Keratinocyte (primary cell): ENCODE results near the gene PDE8A. TPM values are rescaled to one million over a fixed set of nuclear protein-coding genes. Genes with fewer than 3 reads are reported as not detected.

Experiments
- DNase-seq: peaks from one replicate; pipeline ENCODE4 v3.0.0-alpha.2; 2011; ENCODE audit warnings: low read depth, missing footprints, low spot score
- FAIRE-seq: peaks from 2 replicates; lab custom pipeline; 2011; peaks lifted over from hg19 to GRCh38; lab: Jason Lieb, UNC
- H2AFZ ChIP-seq: 2 replicates; pipeline ENCODE4 v1.6.0; 2012; ENCODE audit warnings: low read length, control low read depth, inconsistent platforms; ENCODE audit not compliant: control insufficient read depth
- H3K27ac ChIP-seq: 2 replicates; pipeline ENCODE4 v1.5.1; 2011; ENCODE audit warnings: low read length; ENCODE audit not compliant: control insufficient read depth, insufficient read depth
- H3K27me3 ChIP-seq: 3 replicates; pipeline ENCODE4 v1.6.0; 2011; ENCODE audit warnings: low read length; ENCODE audit not compliant: control insufficient read depth, insufficient read depth; ENCODE audit errors: extremely low read depth
- H3K36me3 ChIP-seq, 2 experiments: 2 replicates in 1 of 2; 3 replicates in 1 of 2; pipeline ENCODE4 v1.5.1; 2011; ENCODE audit warnings: low read length in 2 of 2, mild to moderate bottlenecking in 1 of 2; ENCODE audit not compliant: control insufficient read depth in 2 of 2, insufficient read depth in 2 of 2; ENCODE audit errors: extremely low read depth in 1 of 2
- H3K4me1 ChIP-seq: 3 replicates; pipeline ENCODE4 v1.5.1; 2011; ENCODE audit warnings: low read length; ENCODE audit not compliant: control insufficient read depth, insufficient read depth; ENCODE audit errors: extremely low read depth
- H3K4me2 ChIP-seq: 3 replicates; pipeline ENCODE4 v1.6.0; 2011; ENCODE audit warnings: low read depth, low read length; ENCODE audit not compliant: control insufficient read depth, insufficient read depth; ENCODE audit errors: extremely low read depth
- H3K4me3 ChIP-seq, 3 experiments: fragments of 200-600 bp in 1 of 3; sonication (generic) in 1 of 3; 2 replicates in 2 of 3; 3 replicates in 1 of 3; pipeline ENCODE4 v1.5.1; 2011 to 2016; ENCODE audit warnings: low read length in 3 of 3, mild to moderate bottlenecking in 3 of 3, control low read depth in 2 of 3, inconsistent platforms in 1 of 3, low read depth in 1 of 3, mixed read lengths in 1 of 3, mixed run types in 1 of 3, moderate library complexity in 1 of 3; ENCODE audit not compliant: control insufficient read depth in 2 of 3, insufficient read depth in 2 of 3; ENCODE audit errors: extremely low read depth in 1 of 3
- H3K79me2 ChIP-seq: 2 replicates; pipeline ENCODE4 v1.6.0; 2012; ENCODE audit warnings: low read length; ENCODE audit not compliant: control insufficient read depth, insufficient read depth
- H3K9ac ChIP-seq: 3 replicates; pipeline ENCODE4 v1.6.0; 2011; ENCODE audit warnings: low read length; ENCODE audit not compliant: control insufficient read depth, insufficient read depth; ENCODE audit errors: extremely low read depth
- H3K9me1 ChIP-seq: 3 replicates; pipeline ENCODE4 v1.6.0; 2011; ENCODE audit warnings: low read length; ENCODE audit not compliant: control insufficient read depth, insufficient read depth; ENCODE audit errors: extremely low read depth
- H3K9me3 ChIP-seq: 2 replicates; pipeline ENCODE4 v1.5.1; 2012; ENCODE audit warnings: low read depth, low read length; ENCODE audit not compliant: control insufficient read depth
- H4K20me1 ChIP-seq: 3 replicates; pipeline ENCODE4 v1.6.0; 2011; ENCODE audit warnings: low read length; ENCODE audit not compliant: control insufficient read depth, insufficient read depth; ENCODE audit errors: extremely low read depth
- CTCF ChIP-seq, 3 experiments: IDR thresholded peaks in 1 of 3; conservative IDR thresholded peaks in 1 of 3; optimal IDR thresholded peaks in 1 of 3; 2 replicates in 2 of 3; 3 replicates in 1 of 3; pipeline versions ENCODE3 to v1.5.1; 2011; ENCODE audit warnings: low read length in 3 of 3, mild to moderate bottlenecking in 3 of 3, moderate library complexity in 2 of 3, control low read depth in 1 of 3, inconsistent platforms in 1 of 3; ENCODE audit not compliant: insufficient read depth in 2 of 3; ENCODE audit errors: extremely low read depth in 1 of 3
- EZH2 ChIP-seq: IDR thresholded peaks from one replicate; pipeline ENCODE4 v1.6.1; 2012; ENCODE audit warnings: inconsistent platforms, mild to moderate bottlenecking, low read length, moderate library complexity
- dilution Hi-C: fragments of 300-500 bp; cut with MboI; formaldehyde crosslinking; loops from one replicate; pipeline ENCODE4 v1.7.0; 2020; ENCODE audit warnings: low sequenced_read_pairs; ENCODE audit not compliant: extremely low pct_ligation_motif_present
- polyA plus RNA-seq, 5 experiments: library from polyadenylated mRNA; depleted of rRNA in 3 of 5; stranded (reverse) in 3 of 5; stranded (forward) in 1 of 5; unstranded in 1 of 5; fragments of >200 nt; gene quantifications; 1 replicate in 1 of 5; 2 replicates in 3 of 5; 3 replicates in 1 of 5; pipeline versions ENCODE4 v1.2.1 to v1.2.3, GENCODE V29; 2011 to 2012; ENCODE audit warnings: missing spikeins in 2 of 5, low read depth in 1 of 5, low replicate concordance in 1 of 5

Gene PDE8A
- polyA plus RNA-seq, 1 donor (not counting 4 experiments of a cell fraction or from before 2014, with no cell fraction given) = 24.1 TPM

DNA sequence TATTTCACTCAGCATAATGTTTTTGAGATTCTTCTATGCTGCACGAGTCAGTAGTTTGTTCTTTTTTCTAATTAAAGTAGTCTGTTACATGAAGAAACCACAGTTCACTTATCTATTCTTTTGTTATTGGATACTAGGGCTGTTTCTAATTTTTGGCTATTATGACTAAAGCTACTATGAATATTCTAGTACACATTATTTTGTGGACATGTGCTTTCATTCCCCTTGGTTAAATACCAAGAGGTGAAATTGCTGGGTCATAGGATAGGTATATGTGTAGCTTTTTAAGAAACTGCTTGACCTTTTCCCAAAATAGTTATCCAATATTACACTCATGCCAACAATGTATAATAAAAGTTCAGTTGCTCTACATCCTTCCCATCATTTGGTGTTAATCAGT, 8.9 kb downstream of the PDE8A start:
- no peak overlapping the region for H2AFZ ChIP-seq
- H3K27ac ChIP-seq = no peak overlapping the region
- H3K9ac ChIP-seq = no peak overlapping the region
- no peak overlapping the region for H3K4me3 ChIP-seq
- no peaks in the 10 kb centered on the region for H3K27me3 ChIP-seq
- H3K4me1 ChIP-seq = peaks cover 23% of the 10 kb centered on the region
- H3K79me2 ChIP-seq = peaks cover 5% of the 10 kb centered on the region
- no peaks in the 10 kb centered on the region for H3K36me3 ChIP-seq
- H3K9me1 ChIP-seq = no peaks in the 10 kb centered on the region
- DNase-seq (no peak), FAIRE-seq (no peak)
- no peaks in the 10 kb centered on the region for H3K9me3 ChIP-seq
- H3K4me2 ChIP-seq = no peak overlapping the region
- dilution Hi-C loops = no loop called here
- TF ChIP-seq CTCF (optimal IDR thresholded peaks at IDR 0.05 in 1 of 3, IDR thresholded peaks at IDR 0.05 in 1 of 3, conservative IDR thresholded peaks at IDR 0.05 in 1 of 3; ENCODE audit: extremely low read depth in 1 of 3, insufficient read depth in 2 of 3, low read length in 3 of 3) (no peak), EZH2 (no peak)
- no peaks in the 10 kb centered on the region for H4K20me1 ChIP-seq

GRCh38 chr15:84991014-84991712, 9.5 kb downstream of the PDE8A start:
- TF ChIP-seq EZH2 (no peak), CTCF (optimal IDR thresholded peaks at IDR 0.05 in 1 of 3, IDR thresholded peaks at IDR 0.05 in 1 of 3, conservative IDR thresholded peaks at IDR 0.05 in 1 of 3; ENCODE audit: extremely low read depth in 1 of 3, insufficient read depth in 2 of 3, low read length in 3 of 3) (no peak)
- Histone ChIP-seq H4K20me1 (no peaks in the 10 kb centered on the region), H3K4me3 (no peak overlapping the region), H3K36me3 (no peaks in the 10 kb centered on the region), H3K9me3 (no peaks in the 10 kb centered on the region), H3K4me1 (peaks cover 23% of the 10 kb centered on the region), H3K79me2 (peaks cover 4% of the 10 kb centered on the region), H3K27me3 (no peaks in the 10 kb centered on the region), H3K9ac (no peak overlapping the region), H3K9me1 (no peaks in the 10 kb centered on the region), H3K4me2 (no peak overlapping the region), H2AFZ (no peak overlapping the region), H3K27ac (no peak overlapping the region)
- FAIRE-seq (no peak), DNase-seq (no peak)
- dilution Hi-C loops = no loop called here
